ENCODE results near the gene CD1B.
"Not testable (repeated sequence)": the region's sequence is repeated elsewhere in the genome, so short reads cannot be mapped to it uniquely, and the experiment has no call there.

The CD1B gene

DNA sequence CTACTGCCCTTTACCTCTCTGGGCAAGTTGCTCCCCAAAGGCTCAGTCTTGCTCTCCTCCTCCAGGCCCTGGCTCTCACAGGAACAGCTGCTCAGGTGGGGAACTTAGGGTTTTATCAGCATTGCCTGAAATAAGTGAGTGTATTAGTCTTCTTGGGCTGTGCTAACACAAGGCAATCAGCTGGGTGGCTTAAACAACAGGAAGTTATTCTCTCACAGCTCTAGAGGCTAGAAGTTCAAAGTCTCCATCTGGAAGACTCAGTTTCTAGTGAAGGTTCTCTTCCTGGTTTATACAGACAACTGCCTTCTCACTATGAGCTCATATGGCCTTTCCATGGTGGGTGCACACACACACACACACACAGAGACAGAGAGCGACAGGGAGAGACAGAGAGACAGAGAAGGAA lies 44.4 kb downstream of the CD1B start:
- Mint-ChIP-seq H3K27ac (no peak overlapping the region), H3K4me1 (ENCODE audit: low read depth) (peaks cover 12% of the 10 kb centered on the region), H3K9me3 (ENCODE audit: low read depth) (no peaks in the 10 kb centered on the region), H3K4me3 (no peak overlapping the region), H3K27me3 (peaks cover 19% of the 10 kb centered on the region), H3K36me3 (no peaks in the 10 kb centered on the region)

DNA sequence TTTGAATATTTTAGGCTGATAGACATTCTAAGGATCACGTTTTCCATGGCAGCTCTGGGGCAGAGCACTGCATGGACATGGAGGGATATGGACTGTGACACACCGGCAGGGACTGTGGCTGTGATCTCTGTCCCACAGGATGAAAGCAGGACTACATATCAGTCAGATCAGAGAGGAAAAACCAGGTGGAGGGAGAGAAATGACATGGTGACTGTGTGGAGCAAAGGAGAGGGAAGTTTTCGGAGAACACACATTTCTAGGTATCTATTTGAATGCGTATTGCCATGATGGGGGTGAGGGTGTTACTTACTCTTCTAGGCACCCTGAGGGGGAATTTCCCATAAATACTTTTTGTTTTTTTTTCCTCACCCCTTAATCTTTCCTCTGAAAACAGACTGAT lies 44.8 kb downstream of the CD1B start:
- Mint-ChIP-seq H3K4me3 (no peak overlapping the region), H3K36me3 (no peaks in the 10 kb centered on the region), H3K27me3 (peaks cover 22% of the 10 kb centered on the region), H3K4me1 (ENCODE audit: low read depth) (peaks cover 12% of the 10 kb centered on the region), H3K27ac (no peak overlapping the region), H3K9me3 (ENCODE audit: low read depth) (no peaks in the 10 kb centered on the region)

DNA sequence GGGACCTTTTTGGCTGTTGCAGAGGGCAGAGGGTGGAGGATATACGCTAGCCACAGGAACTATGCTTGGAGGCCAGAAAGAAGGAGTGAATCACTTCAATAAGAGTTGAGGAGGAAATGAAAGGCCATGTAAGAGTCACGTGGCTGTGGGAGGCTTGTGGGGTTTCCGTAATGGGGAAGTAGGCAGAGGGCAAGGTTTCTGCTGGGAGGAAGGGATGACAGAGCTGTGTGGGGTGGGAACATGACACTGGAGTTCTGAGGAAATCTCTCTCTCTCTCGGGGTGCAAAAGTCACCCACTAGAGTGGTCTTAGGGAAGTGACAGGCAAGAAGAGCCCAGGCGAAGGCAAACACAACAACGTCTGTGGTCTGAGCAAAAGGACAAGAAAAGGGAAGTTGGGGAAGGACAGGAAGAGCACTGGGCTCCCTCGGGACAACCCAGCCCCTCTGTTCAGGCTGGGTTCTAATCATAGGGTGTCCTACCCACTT lies 45.5 kb downstream of the CD1B start:
- Mint-ChIP-seq H3K9me3 (ENCODE audit: low read depth) (no peaks in the 10 kb centered on the region), H3K4me1 (ENCODE audit: low read depth) (peaks cover 12% of the 10 kb centered on the region), H3K36me3 (peaks cover 2% of the 10 kb centered on the region), H3K27ac (no peak overlapping the region), H3K27me3 (peaks cover 24% of the 10 kb centered on the region), H3K4me3 (no peak overlapping the region)

DNA sequence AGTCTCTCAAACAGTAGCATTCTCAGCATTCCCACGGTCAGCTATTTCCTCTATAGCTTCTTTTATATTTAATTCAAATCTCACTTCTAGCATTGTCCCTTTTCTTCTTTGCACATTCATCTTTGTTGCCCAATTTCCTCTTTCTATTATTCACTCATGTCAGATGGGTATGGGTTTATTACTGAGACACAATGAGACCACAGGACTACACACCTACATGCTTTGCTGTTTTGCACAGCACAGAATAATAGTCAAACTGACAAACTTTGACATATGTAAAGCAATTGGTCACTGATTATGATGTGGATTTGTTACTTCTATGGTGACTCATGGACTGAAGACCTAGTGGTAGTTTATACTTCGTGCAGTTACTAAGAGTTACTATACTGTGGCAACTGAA lies 47.4 kb downstream of the CD1B start:
- Mint-ChIP-seq H3K27me3 (peaks cover 24% of the 10 kb centered on the region), H3K36me3 (peaks cover 2% of the 10 kb centered on the region)

DNA sequence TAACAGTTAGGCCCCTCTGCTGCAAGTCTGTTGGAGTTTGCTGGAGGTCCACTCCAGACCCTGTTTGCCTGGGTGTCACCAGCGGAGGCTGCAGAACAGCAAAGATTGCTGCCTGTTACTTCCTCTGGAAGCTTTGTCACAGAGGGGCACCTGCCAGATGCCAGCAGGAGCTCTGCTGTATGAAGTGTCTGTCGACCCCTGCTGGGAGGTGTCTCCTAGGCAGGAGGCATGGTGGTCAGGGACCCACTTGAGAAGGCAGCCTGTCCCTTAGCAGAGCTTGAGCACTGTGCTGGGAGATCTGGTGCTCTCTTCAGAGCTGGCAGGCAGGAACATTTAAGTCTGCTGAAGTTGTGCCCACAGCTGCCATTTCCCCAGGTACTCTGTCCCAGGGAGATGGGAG lies 48.9 kb downstream of the CD1B start:
- peaks cover 20% of the 10 kb centered on the region for H3K27me3 Mint-ChIP-seq
- not testable (repeated sequence) for H3K36me3 Mint-ChIP-seq; H3K9me3 Mint-ChIP-seq (ENCODE audit: low read depth); H3K4me3 Mint-ChIP-seq; H3K27ac Mint-ChIP-seq
- H3K4me1 Mint-ChIP-seq (ENCODE audit: low read depth) = peaks cover 12% of the 10 kb centered on the region

More for the DNA sequence above, 47.4 kb downstream of the CD1B start:
- Mint-ChIP-seq H3K4me3 (no peak overlapping the region), H3K27ac (no peak overlapping the region), H3K9me3 (ENCODE audit: low read depth) (no peaks in the 10 kb centered on the region), H3K4me1 (ENCODE audit: low read depth) (peaks cover 12% of the 10 kb centered on the region)
